Effector memory CD8-positive, alpha-beta T cell (primary cell): Measurements from ENCODE around the gene DENND1A.
A peak's percentile ranks its signal among the peaks of the same experiment; 100 is the strongest.
"Not testable (repeated sequence)": the region's sequence is repeated elsewhere in the genome, so short reads cannot be mapped to it uniquely, and the experiment has no call there.

Source experiments
- ATAC-seq: fragments of 150-1000 bp; cut with Tn5 transposase; replicated peaks from 2 replicates; pipeline ENCODE4 v1.10.0; 2021; ENCODE audit warnings: mild to moderate bottlenecking, moderate library complexity
- DNase-seq, 3 experiments: peaks; one replicate each; pipeline ENCODE4 v3.0.0; 2021
- H3K27ac Mint-ChIP-seq, 2 donors: one replicate each; pipeline ENCODE4 v1.8.0; 2022; ENCODE audit warnings: mild to moderate bottlenecking in 2 of 2, mixed read lengths in 2 of 2, moderate library complexity in 2 of 2
- H3K27me3 Mint-ChIP-seq, 2 donors: one replicate each; pipeline ENCODE4 v1.8.0; 2022; ENCODE audit warnings: mixed read lengths in 2 of 2
- H3K36me3 Mint-ChIP-seq: one replicate; pipeline ENCODE4 v1.8.0; 2022; ENCODE audit warnings: mild to moderate bottlenecking, moderate library complexity, mixed read lengths; ENCODE audit not compliant: insufficient read depth
- H3K4me1 Mint-ChIP-seq, 2 donors: one replicate each; pipeline ENCODE4 v1.8.0; 2022; ENCODE audit warnings: low read depth in 2 of 2, mixed read lengths in 2 of 2
- H3K4me3 Mint-ChIP-seq, 2 donors: one replicate each; pipeline ENCODE4 v1.8.0; 2022; ENCODE audit warnings: mild to moderate bottlenecking in 2 of 2, mixed read lengths in 2 of 2, moderate library complexity in 2 of 2
- H3K9me3 Mint-ChIP-seq, 2 donors: one replicate each; pipeline ENCODE4 v1.8.0; 2022; ENCODE audit warnings: mixed read lengths in 2 of 2

Gene DENND1A

GRCh38 chr9:123647145-123647544 lies 282.8 kb downstream of the DENND1A start:
- Mint-ChIP-seq H3K27me3 (no peaks in the 10 kb centered on the region), H3K27ac (no peak overlapping the region)

GRCh38 chr9:123645762-123646161 lies 284.2 kb downstream of the DENND1A start:
- DNase-seq (no peak), ATAC-seq (no peak)
- H3K9me3 Mint-ChIP-seq: no peaks in the 10 kb centered on the region
- H3K27ac Mint-ChIP-seq: no peak overlapping the region
- H3K27me3 Mint-ChIP-seq: no peaks in the 10 kb centered on the region
- peaks cover 3 to 6% of the 10 kb centered on the region in 2 donors for H3K4me1 Mint-ChIP-seq
- H3K4me3 Mint-ChIP-seq: no peak overlapping the region
- peaks cover 8% of the 10 kb centered on the region for H3K36me3 Mint-ChIP-seq

More at GRCh38 chr9:123647145-123647544, 282.8 kb downstream of the DENND1A start:
- Mint-ChIP-seq H3K9me3 (no peaks in the 10 kb centered on the region), H3K4me3 (no peak overlapping the region), H3K4me1 (no peaks in the 10 kb centered on the region), H3K36me3 (peaks cover 16% of the 10 kb centered on the region)
- no peak for ATAC-seq
- no peak for DNase-seq

GRCh38 chr9:123645126-123645525 lies 284.8 kb downstream of the DENND1A start:
- no peak overlapping the region for H3K27ac Mint-ChIP-seq
- no peak overlapping the region for H3K4me3 Mint-ChIP-seq
- H3K9me3 Mint-ChIP-seq: no peaks in the 10 kb centered on the region
- ATAC-seq (no peak), DNase-seq (no peak)
- peaks cover 9 to 13% of the 10 kb centered on the region in 2 donors for H3K4me1 Mint-ChIP-seq
- H3K36me3 Mint-ChIP-seq: peaks cover 3% of the 10 kb centered on the region
- no peaks in the 10 kb centered on the region for H3K27me3 Mint-ChIP-seq

- Mint-ChIP-seq H3K27me3 (no peaks in the 10 kb centered on the region), H3K36me3 (peaks cover 3% of the 10 kb centered on the region), H3K4me1 (peaks cover 16 to 20% of the 10 kb centered on the region in 2 donors), H3K4me3 (no peak overlapping the region), H3K9me3 (no peaks in the 10 kb centered on the region), H3K27ac (no peak overlapping the region)
- DNase-seq (no peak), ATAC-seq (no peak)
Measured at GRCh38 chr9:123643518-123643917, 286.4 kb downstream of the DENND1A start.

GRCh38 chr9:123642291-123643278 lies 287.3 kb downstream of the DENND1A start:
- Mint-ChIP-seq H3K4me1 (peaks cover 22 to 26% of the 10 kb centered on the region in 2 donors), H3K27me3 (no peaks in the 10 kb centered on the region), H3K36me3 (peaks cover 5% of the 10 kb centered on the region), H3K4me3 (no peak overlapping the region), H3K9me3 (no peaks in the 10 kb centered on the region), H3K27ac (peak overlapping the region in 1 of 2 donors; percentile 5)
- DNase-seq (no peak), ATAC-seq (no peak)

GRCh38 chr9:123640792-123641222 lies 289.1 kb downstream of the DENND1A start:
- ATAC-seq: peak; percentile 43
- Mint-ChIP-seq H3K4me3 (no peak overlapping the region), H3K27ac (peak overlapping the region in 1 of 2 donors; percentile 26), H3K9me3 (no peaks in the 10 kb centered on the region), H3K4me1 (peaks cover 30 to 32% of the 10 kb centered on the region in 2 donors), H3K36me3 (peaks cover 8% of the 10 kb centered on the region), H3K27me3 (no peaks in the 10 kb centered on the region)
- DNase-seq: peak in 2 of 3 experiments; percentile 13 to 25

DNA sequence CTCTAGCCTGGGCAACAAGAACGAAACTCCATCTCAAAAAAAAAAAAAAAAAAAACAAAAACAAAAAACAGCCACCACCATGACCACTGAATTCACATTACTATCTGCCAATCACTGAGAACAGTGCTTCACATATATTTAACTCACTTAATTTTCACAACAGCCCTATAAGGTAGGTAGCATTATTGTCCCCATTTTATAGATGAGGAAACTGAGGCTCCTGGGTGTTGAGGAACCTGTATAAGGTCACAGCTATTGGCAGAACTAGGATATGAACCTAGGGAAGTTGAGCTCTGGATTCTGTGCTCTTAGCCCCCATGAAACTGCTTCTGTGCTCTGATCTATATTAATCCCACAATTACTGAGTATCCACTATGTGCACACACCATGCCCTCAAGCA lies 290.2 kb downstream of the DENND1A start:
- Mint-ChIP-seq H3K36me3 (peaks cover 8% of the 10 kb centered on the region), H3K4me1 (peaks cover 30 to 33% of the 10 kb centered on the region in 2 donors), H3K27me3 (no peaks in the 10 kb centered on the region), H3K9me3 (no peaks in the 10 kb centered on the region), H3K27ac (peak overlapping the region in 1 of 2 donors; percentile 49), H3K4me3 (peak overlapping the region; percentile 28 to 47)
- no peak for DNase-seq
- no peak for ATAC-seq

- peak; percentile 9 to 41 (median 24) for DNase-seq
- H3K27ac Mint-ChIP-seq: peak overlapping the region; percentile 62 to 94
- H3K9me3 Mint-ChIP-seq: no peaks in the 10 kb centered on the region
- peaks cover 36 to 37% of the 10 kb centered on the region in 2 donors for H3K4me1 Mint-ChIP-seq
- peaks cover 8% of the 10 kb centered on the region for H3K36me3 Mint-ChIP-seq
- no peaks in the 10 kb centered on the region for H3K27me3 Mint-ChIP-seq
- ATAC-seq: peak; percentile 84
- peak overlapping the region; percentile 75 to 89 for H3K4me3 Mint-ChIP-seq
Measured at GRCh38 chr9:123637945-123638634, 291.8 kb downstream of the DENND1A start.

DNA sequence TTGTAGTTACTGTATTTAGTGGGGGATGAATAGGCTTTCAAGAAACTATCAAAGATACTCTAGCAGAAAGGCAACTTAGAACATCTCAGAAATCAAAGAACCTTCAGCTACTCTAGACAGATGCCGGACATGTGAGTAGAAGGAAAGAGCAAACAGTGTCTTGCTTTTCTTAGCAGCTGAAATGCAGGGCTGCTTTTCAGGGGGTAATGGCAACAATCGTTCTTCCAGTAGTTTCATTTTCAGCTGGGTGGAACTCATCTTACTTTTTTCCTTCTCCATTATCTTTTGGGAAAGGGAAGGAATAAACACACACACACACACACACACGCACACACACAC lies 292.4 kb downstream of the DENND1A start:
- Mint-ChIP-seq H3K27ac (peak overlapping the region; percentile 62 to 94), H3K4me3 (peak overlapping the region; percentile 75 to 89), H3K36me3 (peaks cover 8% of the 10 kb centered on the region), H3K27me3 (no peaks in the 10 kb centered on the region), H3K9me3 (no peaks in the 10 kb centered on the region), H3K4me1 (peaks cover 36 to 37% of the 10 kb centered on the region in 2 donors)
- DNase-seq (no peak), ATAC-seq (peak; percentile 10)

GRCh38 chr9:123636805-123637204 lies 293.1 kb downstream of the DENND1A start:
- not testable (repeated sequence) for DNase-seq, H3K36me3 Mint-ChIP-seq, H3K9me3 Mint-ChIP-seq, H3K27me3 Mint-ChIP-seq, ATAC-seq
- peak overlapping the region; percentile 75 to 89 for H3K4me3 Mint-ChIP-seq
- peaks cover 35 to 37% of the 10 kb centered on the region in 2 donors for H3K4me1 Mint-ChIP-seq
- H3K27ac Mint-ChIP-seq: peak overlapping the region; percentile 62 to 94

- no peak overlapping the region for H3K27ac Mint-ChIP-seq
- no peak overlapping the region for H3K4me3 Mint-ChIP-seq
- H3K27me3 Mint-ChIP-seq: no peaks in the 10 kb centered on the region
- DNase-seq (no peak), ATAC-seq (no peak)
- H3K9me3 Mint-ChIP-seq: no peaks in the 10 kb centered on the region
- peaks cover 5 to 10% of the 10 kb centered on the region in 2 donors for H3K4me1 Mint-ChIP-seq
- H3K36me3 Mint-ChIP-seq: peaks cover 4% of the 10 kb centered on the region
Measured at GRCh38 chr9:123631862-123632261, 298.1 kb downstream of the DENND1A start.

- H3K27ac Mint-ChIP-seq: no peak overlapping the region
- H3K27me3 Mint-ChIP-seq: no peaks in the 10 kb centered on the region
- H3K4me3 Mint-ChIP-seq: no peak overlapping the region
- ATAC-seq (no peak), DNase-seq (no peak)
- H3K4me1 Mint-ChIP-seq: peaks cover 4 to 7% of the 10 kb centered on the region in 2 donors
- H3K9me3 Mint-ChIP-seq: no peaks in the 10 kb centered on the region
- H3K36me3 Mint-ChIP-seq: peaks cover 4% of the 10 kb centered on the region
Measured at GRCh38 chr9:123630233-123630632, 299.7 kb downstream of the DENND1A start.

DNA sequence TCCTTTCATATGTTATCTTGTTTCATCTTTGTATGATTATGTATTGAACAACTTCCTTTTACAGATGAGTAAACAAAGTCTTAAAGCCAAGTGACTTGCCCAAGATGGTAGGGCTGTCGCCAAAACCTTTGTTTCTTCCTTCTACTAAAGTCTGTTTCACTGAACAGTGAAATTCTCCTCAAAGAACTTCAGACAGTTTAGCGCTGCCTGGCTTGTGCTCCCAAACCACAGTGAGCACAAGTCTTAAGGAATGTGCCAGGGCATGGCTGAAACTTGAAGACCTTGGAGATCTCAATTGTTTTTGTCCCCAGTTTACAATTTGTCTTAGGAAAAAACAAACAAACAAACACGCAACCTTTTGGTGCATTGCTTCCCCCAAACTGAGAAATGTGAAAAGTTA lies 300.4 kb downstream of the DENND1A start:
- H3K27ac Mint-ChIP-seq: no peak overlapping the region
- no peaks in the 10 kb centered on the region for H3K9me3 Mint-ChIP-seq

More for the DNA sequence above, 300.4 kb downstream of the DENND1A start:
- Mint-ChIP-seq H3K36me3 (peaks cover 4% of the 10 kb centered on the region), H3K4me1 (peaks cover under 1 to 7% of the 10 kb centered on the region in 2 donors), H3K27me3 (no peaks in the 10 kb centered on the region), H3K4me3 (no peak overlapping the region)
- ATAC-seq (no peak), DNase-seq (no peak)
